Natural killer cell treated with Interleukin-12 subunit alpha and Interleukin-12 subunit beta and Interleukin-15 and Interleukin-18, amount 100 ng/mL, for 72 hours (primary cell): ENCODE data around the gene TCP11. TPM values are rescaled to one million over a fixed set of nuclear protein-coding genes. Genes with fewer than 3 reads are reported as not detected.
"Not testable (repeated sequence)": the region's sequence is repeated elsewhere in the genome, so short reads cannot be mapped to it uniquely, and the experiment has no call there.

Experiments
- ATAC-seq, 2 donors: fragments of 150-1000 bp; cut with Tn5 transposase in 1 of 2; sonication (Bioruptor Pico), chemical (Tn5 transposase) in 1 of 2; 2 replicates each; pipeline ENCODE4 v1.10.0; 2021
- DNase-seq: peaks from one replicate; pipeline ENCODE4 v3.0.0; 2022; ENCODE audit warnings: low spot score
- H3K27ac Mint-ChIP-seq, 2 donors: 1 replicate in 1 of 2; 2 replicates in 1 of 2; pipeline ENCODE4 v1.8.0; 2022; ENCODE audit warnings: mixed read lengths in 2 of 2, mild to moderate bottlenecking in 1 of 2, moderate library complexity in 1 of 2
- H3K27me3 Mint-ChIP-seq, 2 donors: 1 replicate in 1 of 2; 2 replicates in 1 of 2; pipeline ENCODE4 v1.8.0; 2022; ENCODE audit warnings: mixed read lengths in 2 of 2
- H3K36me3 Mint-ChIP-seq: one replicate; pipeline ENCODE4 v1.8.0; 2022; ENCODE audit warnings: mixed read lengths
- H3K4me1 Mint-ChIP-seq, 2 donors: 1 replicate in 1 of 2; 2 replicates in 1 of 2; pipeline ENCODE4 v1.8.0; 2022; ENCODE audit warnings: low read depth in 2 of 2, mixed read lengths in 2 of 2, mild to moderate bottlenecking in 1 of 2
- H3K4me3 Mint-ChIP-seq: one replicate; pipeline ENCODE4 v1.8.0; 2022; ENCODE audit warnings: mixed read lengths
- H3K9me3 Mint-ChIP-seq: 2 replicates; pipeline ENCODE4 v1.8.0; 2022; ENCODE audit warnings: mixed read lengths
- total RNA-seq, 2 donors: library from RNA; stranded (reverse); gene quantifications; one replicate each; pipeline ENCODE4 v1.2.3, GENCODE V29; 2022

The TCP11 gene
- total RNA-seq, 2 donors from 2014 or later: not detected

DNA sequence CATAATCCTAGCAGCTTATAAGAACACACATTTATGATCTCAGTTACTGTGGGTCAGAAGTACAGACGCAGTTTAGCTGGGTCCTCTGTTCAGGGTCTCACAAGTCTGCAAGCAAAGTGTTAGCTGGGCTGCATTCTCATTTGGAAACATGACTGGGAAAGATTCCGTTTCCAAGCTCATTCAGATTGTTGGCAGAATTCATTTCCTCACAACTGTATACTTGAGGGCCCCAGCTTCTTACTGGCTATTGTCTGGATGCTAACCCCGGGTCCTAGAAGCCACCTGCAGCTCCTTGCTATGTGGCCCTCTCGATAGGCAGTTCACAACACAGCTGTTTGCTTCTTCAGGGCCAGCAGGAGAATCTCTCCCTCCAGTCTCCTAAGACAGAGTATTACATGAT, 13.1 kb downstream of the TCP11 start:
- no peak for ATAC-seq
- Mint-ChIP-seq H3K9me3 (no peaks in the 10 kb centered on the region), H3K4me3 (no peak overlapping the region)

DNA sequence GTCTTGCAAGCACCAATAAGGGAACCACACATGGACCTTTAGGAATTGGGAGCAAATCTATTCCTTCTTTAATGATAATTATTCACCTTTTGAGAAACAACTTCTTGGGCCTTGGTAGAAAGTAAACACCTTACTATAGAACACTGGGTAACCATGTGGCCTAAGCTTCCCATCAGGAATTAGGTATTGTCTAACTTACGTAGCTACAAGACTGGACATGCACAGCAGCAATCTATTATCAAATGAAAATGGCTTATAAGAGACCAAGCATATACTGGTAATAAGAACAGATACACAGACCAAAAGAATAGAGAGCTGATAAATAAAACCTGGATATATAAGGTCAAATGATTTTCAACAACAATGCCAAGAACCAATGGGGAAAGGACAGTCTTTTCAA, 16.8 kb downstream of the TCP11 start:
- Mint-ChIP-seq H3K27me3 (peaks cover 10 to 24% of the 10 kb centered on the region in 2 donors), H3K9me3 (no peaks in the 10 kb centered on the region), H3K36me3 (no peaks in the 10 kb centered on the region), H3K4me1 (no peaks in the 10 kb centered on the region), H3K27ac (no peak overlapping the region), H3K4me3 (no peak overlapping the region)
- ATAC-seq (no peak), DNase-seq (no peak)

More for the DNA sequence above, 13.1 kb downstream of the TCP11 start:
- no peaks in the 10 kb centered on the region for H3K4me1 Mint-ChIP-seq
- DNase-seq: no peak
- peaks cover 14 to 37% of the 10 kb centered on the region in 2 donors for H3K27me3 Mint-ChIP-seq
- H3K27ac Mint-ChIP-seq: no peak overlapping the region
- no peaks in the 10 kb centered on the region for H3K36me3 Mint-ChIP-seq

DNA sequence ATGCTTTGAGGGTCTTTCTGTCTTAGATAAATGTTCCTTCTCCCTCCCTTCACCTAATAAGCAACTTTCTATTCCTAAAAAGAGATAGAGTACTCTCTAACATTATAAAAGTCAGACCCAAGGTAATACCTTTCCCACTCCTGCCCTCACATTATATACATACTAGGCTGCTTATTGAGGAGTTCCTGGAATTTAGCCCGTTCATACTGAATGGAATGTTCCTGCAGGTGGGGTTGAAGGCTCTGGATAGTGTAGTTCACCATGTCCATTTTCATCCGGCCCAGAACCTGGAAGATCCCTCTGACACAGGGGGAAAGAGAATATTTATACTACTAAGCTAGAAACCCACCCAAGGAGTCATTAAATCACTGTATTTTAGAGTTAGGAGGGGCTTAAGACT, 20.4 kb downstream of the TCP11 start:
- H3K9me3 Mint-ChIP-seq: no peaks in the 10 kb centered on the region
- no peaks in the 10 kb centered on the region for H3K4me1 Mint-ChIP-seq
- no peak overlapping the region for H3K27ac Mint-ChIP-seq
- DNase-seq: no peak
- H3K27me3 Mint-ChIP-seq: peaks cover 6 to 9% of the 10 kb centered on the region in 2 donors
- H3K4me3 Mint-ChIP-seq: no peak overlapping the region
- ATAC-seq: no peak
- H3K36me3 Mint-ChIP-seq: no peaks in the 10 kb centered on the region

DNA sequence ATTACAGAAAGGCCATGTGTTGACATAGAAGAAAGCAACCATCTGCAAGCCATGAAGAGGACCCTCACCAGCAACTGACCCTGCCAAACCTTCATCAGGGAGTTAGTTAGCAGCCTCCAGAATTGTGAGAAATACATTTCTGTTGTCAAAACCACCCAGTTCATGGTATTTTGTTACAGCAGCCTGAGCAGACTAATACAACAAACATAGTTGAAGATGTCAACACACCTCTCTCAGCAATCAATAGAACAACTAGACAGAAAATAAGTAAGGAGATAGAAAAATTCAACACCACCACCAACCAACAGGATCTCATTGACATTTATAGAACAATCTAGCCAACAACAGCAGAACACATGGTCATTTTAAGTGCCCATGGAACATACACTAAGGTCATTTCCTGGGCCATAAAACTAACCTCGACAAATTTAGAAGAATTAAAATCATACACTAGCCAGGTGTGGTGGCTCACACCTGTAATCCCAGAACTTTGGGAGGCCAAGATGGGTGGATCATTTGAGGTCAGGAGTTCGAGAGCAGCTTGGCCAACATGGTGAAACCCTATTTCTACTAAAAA, 32.7 kb downstream of the TCP11 start:
- Mint-ChIP-seq H3K4me3 (no peak overlapping the region), H3K27ac (no peak overlapping the region), H3K36me3 (no peaks in the 10 kb centered on the region), H3K27me3 (peaks cover 9 to 21% of the 10 kb centered on the region in 2 donors), H3K9me3 (peaks cover 4% of the 10 kb centered on the region), H3K4me1 (no peaks in the 10 kb centered on the region)
- no peak for ATAC-seq
- no peak for DNase-seq

DNA sequence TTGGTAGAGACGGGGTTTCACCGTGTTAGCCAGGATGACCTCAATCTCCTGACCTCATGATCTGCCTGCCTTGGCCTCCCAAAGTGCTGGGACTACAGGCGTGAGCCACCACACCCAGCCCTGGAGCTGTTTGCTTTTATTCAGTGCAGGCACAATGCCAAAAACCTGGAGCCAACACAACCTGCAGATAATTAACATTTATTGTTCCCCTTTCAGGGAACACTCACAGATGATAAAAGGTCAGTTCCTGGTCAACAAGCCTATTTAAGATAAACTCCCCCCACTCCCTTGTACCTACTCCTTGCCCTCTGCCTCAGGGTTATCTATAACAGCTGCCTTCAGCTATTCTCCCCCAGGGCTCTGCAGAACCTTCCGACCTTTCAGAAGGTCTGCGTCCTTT, 33.4 kb downstream of the TCP11 start:
- not testable (repeated sequence) for H3K36me3 Mint-ChIP-seq, ATAC-seq, H3K9me3 Mint-ChIP-seq, H3K4me3 Mint-ChIP-seq, H3K4me1 Mint-ChIP-seq, DNase-seq, H3K27ac Mint-ChIP-seq
- peaks cover 9 to 21% of the 10 kb centered on the region in 2 donors for H3K27me3 Mint-ChIP-seq

DNA sequence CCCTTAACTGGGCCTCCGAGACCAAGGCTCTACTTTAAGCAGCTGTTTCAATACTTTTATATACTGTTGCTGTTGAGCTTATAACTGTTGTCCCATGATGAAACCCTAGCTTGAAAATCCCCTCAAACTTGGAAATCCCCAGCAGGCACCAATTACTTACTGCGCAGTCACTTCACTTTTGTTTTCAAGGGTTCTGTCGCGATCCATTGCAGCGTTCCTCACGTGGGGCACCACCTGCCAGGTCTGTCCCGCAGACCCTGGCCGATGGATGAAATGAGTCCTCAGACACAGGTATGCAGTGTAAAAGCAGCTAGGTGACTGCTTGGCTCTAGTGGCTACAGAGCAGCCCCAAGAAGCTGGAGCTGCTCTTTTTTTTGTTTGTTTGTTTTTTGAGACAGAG, 33.9 kb downstream of the TCP11 start:
- not testable (repeated sequence) for ATAC-seq, H3K4me1 Mint-ChIP-seq, DNase-seq, H3K36me3 Mint-ChIP-seq, H3K4me3 Mint-ChIP-seq, H3K27ac Mint-ChIP-seq, H3K9me3 Mint-ChIP-seq
- H3K27me3 Mint-ChIP-seq: peaks cover 9 to 21% of the 10 kb centered on the region in 2 donors

DNA sequence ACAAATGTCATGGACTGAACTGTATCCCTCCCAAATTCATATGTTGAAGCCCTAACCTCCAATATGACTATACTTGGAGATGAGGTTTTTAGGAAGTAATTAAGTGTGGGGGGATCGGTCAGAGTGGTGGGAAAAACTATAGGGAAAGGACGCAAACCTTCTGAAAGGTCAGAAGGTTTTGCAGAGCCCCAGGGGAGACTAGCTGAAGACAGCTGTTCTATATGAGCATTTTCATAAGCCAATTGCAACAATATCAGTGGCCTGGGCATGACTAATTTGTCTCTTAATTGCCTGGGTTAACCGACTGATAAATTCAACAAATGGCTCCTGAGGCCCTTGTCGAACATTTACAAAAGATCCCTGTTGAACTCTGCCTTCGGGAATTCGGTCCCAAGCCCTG, 35.1 kb downstream of the TCP11 start:
- not testable (repeated sequence) for ATAC-seq

DNA sequence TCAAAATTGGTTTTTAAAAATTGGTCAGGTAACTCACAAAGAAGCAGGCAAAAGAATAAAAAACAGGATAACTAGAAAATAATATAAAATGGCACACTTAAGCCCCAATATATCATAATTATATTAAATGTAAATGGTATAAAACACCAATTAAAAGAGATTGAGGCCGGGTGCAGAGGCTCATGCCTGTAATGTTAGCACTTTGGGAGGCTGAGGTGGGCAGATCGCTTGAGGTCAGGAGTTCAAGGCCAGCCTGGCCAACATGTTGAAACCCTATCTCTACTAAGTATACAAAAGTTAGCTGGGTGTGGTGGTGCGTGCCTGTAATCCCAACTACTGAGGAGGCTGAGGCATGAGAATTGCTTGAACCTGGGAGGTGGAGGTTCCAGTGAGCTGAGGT, 36.1 kb downstream of the TCP11 start:
- no peak for ATAC-seq
- DNase-seq: no peak
- H3K4me1 Mint-ChIP-seq: no peaks in the 10 kb centered on the region
- peaks cover 4% of the 10 kb centered on the region for H3K9me3 Mint-ChIP-seq
- H3K27me3 Mint-ChIP-seq: peaks cover 9 to 21% of the 10 kb centered on the region in 2 donors
- no peaks in the 10 kb centered on the region for H3K36me3 Mint-ChIP-seq
- H3K27ac Mint-ChIP-seq: no peak overlapping the region
- H3K4me3 Mint-ChIP-seq: no peak overlapping the region

More for the DNA sequence above, 35.1 kb downstream of the TCP11 start:
- not testable (repeated sequence) for DNase-seq, H3K27ac Mint-ChIP-seq, H3K36me3 Mint-ChIP-seq, H3K4me1 Mint-ChIP-seq, H3K4me3 Mint-ChIP-seq, H3K9me3 Mint-ChIP-seq
- peaks cover 9 to 21% of the 10 kb centered on the region in 2 donors for H3K27me3 Mint-ChIP-seq

DNA sequence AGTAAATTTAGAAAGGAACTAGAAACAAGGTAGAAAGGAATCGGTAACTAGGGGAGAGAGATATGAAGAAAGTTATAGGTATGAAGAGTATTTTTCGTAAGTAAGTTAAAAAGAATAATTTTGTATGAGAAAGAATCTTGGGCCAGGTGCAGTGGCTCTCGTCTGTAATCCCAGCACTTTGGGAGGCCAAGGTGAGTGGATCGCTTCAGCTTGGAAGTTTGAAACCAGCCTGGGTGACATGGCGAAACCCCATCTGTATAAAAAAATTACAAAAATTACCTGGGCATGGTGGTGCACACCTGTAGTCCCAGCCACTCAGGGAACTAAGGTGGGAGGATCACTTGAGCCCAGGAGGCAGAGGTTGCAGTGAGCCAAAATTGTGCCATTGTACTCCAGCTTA, 42.0 kb downstream of the TCP11 start:
- ATAC-seq: no peak
- Mint-ChIP-seq H3K4me1 (no peaks in the 10 kb centered on the region), H3K4me3 (no peak overlapping the region), H3K27me3 (peaks cover 2 to 11% of the 10 kb centered on the region in 2 donors), H3K36me3 (no peaks in the 10 kb centered on the region), H3K9me3 (no peaks in the 10 kb centered on the region), H3K27ac (no peak overlapping the region)
- DNase-seq: no peak

DNA sequence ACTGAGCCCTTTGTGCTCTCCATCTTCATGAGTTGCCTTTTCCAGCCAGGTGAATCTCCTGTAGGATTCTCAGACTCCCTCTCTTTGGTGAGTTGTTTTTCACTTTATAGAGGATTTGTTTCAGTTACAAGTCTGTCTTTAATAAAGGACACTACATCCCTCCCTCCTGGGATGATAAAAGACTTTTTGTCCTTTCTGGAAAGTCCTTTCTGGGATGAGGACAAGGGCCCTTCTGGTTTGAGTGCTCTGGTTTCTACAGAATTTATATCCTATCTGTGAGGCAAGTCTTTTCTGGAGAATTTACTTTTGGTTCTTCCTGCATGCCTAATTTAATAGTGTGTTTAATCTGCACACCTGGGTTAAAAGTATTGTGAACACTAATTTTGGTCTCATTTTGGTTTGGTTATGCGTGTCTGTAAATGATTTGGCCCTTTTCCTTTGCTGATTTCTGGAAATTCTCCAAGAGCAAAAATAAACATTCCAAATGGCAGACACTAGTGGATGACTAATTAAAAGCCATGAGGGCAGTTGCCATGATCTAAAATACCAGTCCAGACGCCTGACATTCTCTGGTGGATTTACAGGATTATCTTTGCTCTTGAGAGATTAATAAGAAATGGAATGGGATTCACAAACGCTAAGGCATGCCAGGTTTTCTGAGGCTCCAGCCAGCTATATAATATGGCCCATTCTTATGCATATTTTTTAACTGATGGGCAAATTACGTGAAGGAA, 44.8 kb downstream of the TCP11 start:
- no peak for ATAC-seq
- H3K36me3 Mint-ChIP-seq: no peaks in the 10 kb centered on the region
- H3K27ac Mint-ChIP-seq: no peak overlapping the region
- H3K9me3 Mint-ChIP-seq: no peaks in the 10 kb centered on the region
- H3K27me3 Mint-ChIP-seq: peaks cover 2 to 7% of the 10 kb centered on the region in 2 donors
- DNase-seq: no peak
- no peaks in the 10 kb centered on the region for H3K4me1 Mint-ChIP-seq
- H3K4me3 Mint-ChIP-seq: no peak overlapping the region

DNA sequence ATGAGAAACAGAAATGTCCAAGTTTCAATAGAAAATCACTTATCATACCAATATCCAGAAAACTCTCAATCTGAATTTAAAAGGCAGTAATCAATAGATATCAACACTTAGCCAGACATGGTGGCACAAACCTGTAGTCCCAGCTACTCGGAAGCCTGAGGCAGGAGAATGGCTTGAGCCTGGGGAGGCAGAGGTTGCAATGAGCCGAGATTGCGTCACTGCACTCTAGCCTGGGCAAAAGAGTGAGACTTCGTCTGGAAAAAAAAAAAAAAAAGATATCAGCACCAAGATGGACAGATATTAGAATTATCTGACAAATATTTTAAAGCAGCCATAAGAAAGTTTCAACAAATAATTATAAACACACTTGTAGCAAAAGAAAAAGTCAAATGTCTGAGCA, 47.0 kb downstream of the TCP11 start:
- no peaks in the 10 kb centered on the region for H3K9me3 Mint-ChIP-seq
- no peak overlapping the region for H3K27ac Mint-ChIP-seq
- H3K4me3 Mint-ChIP-seq: no peak overlapping the region
- peaks cover 2 to 7% of the 10 kb centered on the region in 2 donors for H3K27me3 Mint-ChIP-seq
- H3K4me1 Mint-ChIP-seq: no peaks in the 10 kb centered on the region
- ATAC-seq (no peak), DNase-seq (no peak)
- no peaks in the 10 kb centered on the region for H3K36me3 Mint-ChIP-seq

DNA sequence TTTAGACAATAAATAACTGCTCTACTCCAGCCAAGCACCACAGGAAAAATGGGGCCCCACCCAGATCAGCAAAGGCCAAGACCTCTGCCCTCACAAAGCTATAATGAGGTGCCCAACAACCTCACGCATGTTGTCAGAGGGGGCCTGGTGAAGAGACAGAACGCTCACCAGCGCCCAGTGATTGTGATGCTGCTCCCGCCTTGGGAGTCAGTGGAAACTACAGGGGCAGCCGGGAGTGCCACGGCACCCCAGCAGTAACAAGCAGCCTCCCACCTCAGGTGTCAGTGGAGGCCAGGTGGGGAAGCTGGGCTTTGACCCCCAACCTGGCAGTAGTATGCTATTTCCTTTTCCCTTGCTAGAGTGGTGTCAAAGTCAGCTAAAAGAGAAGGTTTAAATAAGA, 47.4 kb downstream of the TCP11 start:
- peaks cover 0 to 7% of the 10 kb centered on the region in 2 donors for H3K27me3 Mint-ChIP-seq
- H3K27ac Mint-ChIP-seq: no peak overlapping the region
- DNase-seq: no peak
- H3K36me3 Mint-ChIP-seq: no peaks in the 10 kb centered on the region
- no peak for ATAC-seq
- no peaks in the 10 kb centered on the region for H3K9me3 Mint-ChIP-seq
- no peak overlapping the region for H3K4me3 Mint-ChIP-seq
- no peaks in the 10 kb centered on the region for H3K4me1 Mint-ChIP-seq

DNA sequence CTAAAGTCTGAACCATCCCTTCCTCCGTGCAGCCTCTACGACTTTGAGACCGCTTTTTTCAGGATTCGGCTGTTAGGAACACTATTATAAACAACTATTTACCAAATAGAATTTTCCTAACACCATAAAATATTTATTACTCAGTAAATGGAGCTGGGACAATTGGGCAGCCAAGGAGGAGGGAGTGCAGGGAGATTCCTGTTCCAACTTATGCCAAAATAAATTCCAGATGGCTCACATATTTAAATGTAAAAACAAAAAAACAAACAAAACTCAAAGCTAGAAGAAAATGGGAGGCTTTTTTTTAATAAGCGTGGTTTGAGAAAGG, 48.1 kb downstream of the TCP11 start:
- Mint-ChIP-seq H3K4me3 (no peak overlapping the region), H3K27ac (no peak overlapping the region), H3K9me3 (no peaks in the 10 kb centered on the region), H3K4me1 (no peaks in the 10 kb centered on the region), H3K36me3 (no peaks in the 10 kb centered on the region), H3K27me3 (peaks cover 0 to 7% of the 10 kb centered on the region in 2 donors)
- ATAC-seq: no peak
- DNase-seq: no peak

DNA sequence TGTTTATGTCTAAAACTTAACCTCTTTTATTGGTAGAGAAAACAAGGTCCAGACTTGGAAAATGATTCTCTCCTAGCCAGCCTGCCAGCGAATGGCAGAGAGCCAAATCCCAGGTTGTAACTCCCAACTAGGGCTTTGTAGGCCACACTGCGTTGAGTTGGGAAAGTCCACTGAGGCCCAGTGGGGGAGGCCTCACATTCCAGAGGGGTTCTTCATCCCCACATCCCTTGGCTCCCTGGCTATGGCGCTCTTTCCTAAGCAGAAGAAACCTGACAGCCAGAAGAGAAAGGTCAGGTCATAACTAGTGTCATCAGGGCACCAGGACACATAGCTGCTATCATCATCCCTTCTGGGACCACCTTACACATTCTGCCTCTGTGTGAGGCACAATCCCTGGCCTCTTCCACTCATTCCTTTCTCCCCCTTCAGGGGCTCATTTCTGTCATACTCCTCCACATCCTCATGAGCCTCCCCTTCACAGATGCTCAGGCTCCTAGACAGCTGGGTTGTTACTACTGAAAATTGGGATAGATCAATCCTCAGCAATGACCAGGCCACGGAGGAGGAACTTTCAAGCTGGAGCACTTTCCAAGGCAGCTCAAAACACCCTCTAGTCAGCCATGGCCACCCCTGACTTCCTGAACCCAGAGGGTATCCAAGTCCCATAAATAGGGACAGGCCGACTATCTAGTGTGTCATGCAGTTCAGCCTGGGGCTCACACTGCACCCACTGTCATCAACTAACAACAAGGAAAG, 48.6 kb downstream of the TCP11 start:
- no peak overlapping the region for H3K27ac Mint-ChIP-seq
- H3K9me3 Mint-ChIP-seq: no peaks in the 10 kb centered on the region
- ATAC-seq: no peak
- H3K27me3 Mint-ChIP-seq: peaks cover 0 to 3% of the 10 kb centered on the region in 2 donors
- H3K36me3 Mint-ChIP-seq: no peaks in the 10 kb centered on the region
- DNase-seq: no peak
- no peaks in the 10 kb centered on the region for H3K4me1 Mint-ChIP-seq
- H3K4me3 Mint-ChIP-seq: no peak overlapping the region
